H1 (cell line): ENCODE measurements around the gene DPYD. TPM values are rescaled to one million over a fixed set of nuclear protein-coding genes. Genes with fewer than 3 reads are reported as not detected.

ENCODE experiments used
- CHD7 ChIP-seq: fragments of 300-600 bp; sonication (generic); IDR thresholded peaks from 2 replicates; pipeline ENCODE4 v1.7.1; 2012; ENCODE audit warnings: low read length, moderate library complexity, mild to moderate bottlenecking, inconsistent platforms; ENCODE audit not compliant: insufficient replicate concordance
- EGR1 ChIP-seq: IDR thresholded peaks from 2 replicates; pipeline ENCODE4 v1.6.1; 2011; ENCODE audit warnings: low read depth, low read length, borderline replicate concordance
- KDM1A ChIP-seq: fragments of 200-600, 300-600 bp; sonication (generic); IDR thresholded peaks from 2 replicates; pipeline ENCODE4 v1.7.1; 2016; ENCODE audit warnings: mild to moderate bottlenecking, low read length, borderline replicate concordance
- SP2 ChIP-seq: IDR thresholded peaks from 2 replicates; pipeline ENCODE4 v1.6.1; 2012; ENCODE audit warnings: mild to moderate bottlenecking, low read length, inconsistent platforms
- SUZ12 ChIP-seq: fragments of 200-600 bp; sonication (generic); IDR thresholded peaks from 2 replicates; pipeline ENCODE4 v1.6.1; 2012; ENCODE audit warnings: mild to moderate bottlenecking, inconsistent platforms, low read length, moderate library complexity, mixed read lengths
- TAF1 ChIP-seq: IDR thresholded peaks from 2 replicates; pipeline ENCODE4 v1.6.1; 2011; ENCODE audit warnings: mild to moderate bottlenecking, low read depth, low read length
- YY1 ChIP-seq: IDR thresholded peaks from 2 replicates; pipeline ENCODE4 v1.6.1; 2011; ENCODE audit warnings: low read depth, mild to moderate bottlenecking, low read length
- polyA plus RNA-seq, 7 experiments: library from polyadenylated mRNA; depleted of rRNA in 3 of 7; stranded (reverse) in 5 of 7; unstranded in 2 of 7; fragments of >200 nt in 5 of 7; fragments of 200-250 nt in 2 of 7; gene quantifications; 1 replicate in 5 of 7; 2 replicates in 1 of 7; 4 replicates in 1 of 7; pipeline versions ENCODE4 v1.2.1 to v1.2.3, GENCODE V29; 2011 to 2013; ENCODE audit warnings: missing spikeins in 2 of 7, mixed read lengths in 2 of 7
- total RNA-seq: library from RNA; stranded (reverse); fragmentation: NEBNext Ultra II Directional; extraction: Animal tissue kit (Norgen Biotek cat#: 25700); gene quantifications from 2 replicates; pipeline ENCODE4 v1.2.1, GENCODE V29; 2021
- TF ChIP-seq, protein P1 (sequence below): IDR thresholded peaks from 2 replicates; pipeline ENCODE4 v1.6.1; 2011; ENCODE audit warnings: low read length, improper control_type of control experiment

Gene DPYD
- total and polyA plus RNA-seq, 2 of the 8 experiments (the other 6 are each of a cell fraction or from before 2014, with no cell fraction given) = 0.29 to 0.73 TPM

DNA sequence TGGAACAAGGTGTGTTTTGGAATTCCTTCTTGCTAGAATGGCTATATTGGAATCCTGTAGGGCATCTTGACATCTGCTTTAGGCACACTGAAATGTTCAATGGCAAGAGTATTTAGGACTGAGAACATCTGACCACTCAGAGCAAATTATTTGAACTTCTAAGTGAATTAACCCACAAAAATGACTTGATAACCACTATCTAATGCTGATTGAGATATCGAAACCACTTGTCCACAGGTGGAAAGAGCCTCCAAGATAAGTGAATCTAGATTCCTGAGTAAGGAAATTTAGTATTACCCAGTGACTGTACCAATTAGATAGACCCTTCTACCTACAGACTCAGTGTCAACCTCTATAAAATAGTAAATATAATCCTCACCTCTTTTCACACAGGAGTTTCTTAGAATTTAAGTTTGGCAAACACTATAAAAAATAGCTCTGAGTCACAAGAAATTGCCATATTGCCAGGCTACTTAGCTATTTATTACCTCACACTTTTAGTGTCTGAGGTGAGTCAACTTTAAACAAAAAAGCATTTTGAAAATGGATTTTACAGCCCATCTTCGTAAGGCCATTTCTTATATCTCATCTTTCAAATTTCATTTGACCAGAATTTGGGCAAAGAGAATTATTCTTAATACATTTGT lies 777.5 kb downstream of the DPYD start (continued):
- TF ChIP-seq CHD7 (no peak), SUZ12 (no peak), TAF1 (no peak), SP2 (no peak), KDM1A (no peak), YY1 (no peak), EGR1 (no peak)
- TF ChIP-seq, protein P1, sequence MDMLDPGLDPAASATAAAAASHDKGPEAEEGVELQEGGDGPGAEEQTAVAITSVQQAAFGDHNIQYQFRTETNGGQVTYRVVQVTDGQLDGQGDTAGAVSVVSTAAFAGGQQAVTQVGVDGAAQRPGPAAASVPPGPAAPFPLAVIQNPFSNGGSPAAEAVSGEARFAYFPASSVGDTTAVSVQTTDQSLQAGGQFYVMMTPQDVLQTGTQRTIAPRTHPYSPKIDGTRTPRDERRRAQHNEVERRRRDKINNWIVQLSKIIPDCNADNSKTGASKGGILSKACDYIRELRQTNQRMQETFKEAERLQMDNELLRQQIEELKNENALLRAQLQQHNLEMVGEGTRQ = no peak
